Breast epithelium (tissue), 4 donors: ENCODE measurements around the gene ADAMTSL3. TPM values are rescaled to one million over a fixed set of nuclear protein-coding genes. Genes with fewer than 3 reads are reported as not detected.

Source experiments
- DNase-seq, 2 donors: peaks; one replicate each; pipeline ENCODE4 v3.0.0-alpha.2; 2019; ENCODE audit warnings: low spot score in 2 of 2
- H3K27ac ChIP-seq, 2 donors: fragments of 200-600 bp; sonication (generic) in 1 of 2; one replicate each; pipeline ENCODE4 v1.5.1; 2016 to 2019; ENCODE audit warnings: mild to moderate bottlenecking in 1 of 2
- H3K27me3 ChIP-seq, 2 donors: fragments of 200-600 bp; sonication (generic) in 1 of 2; one replicate each; pipeline versions ENCODE4 v1.5.1 to v1.6.0; 2017 to 2019; ENCODE audit warnings: control low read depth in 1 of 2, mild to moderate bottlenecking in 1 of 2
- H3K36me3 ChIP-seq: fragments of 200-600 bp; one replicate; pipeline ENCODE4 v1.5.1; 2019
- H3K4me1 ChIP-seq, 2 donors: fragments of 200-600 bp; sonication (generic); one replicate each; pipeline ENCODE4 v1.5.1; 2016 to 2019; ENCODE audit warnings: control low read depth in 1 of 2
- H3K4me3 ChIP-seq, 3 donors: fragments of 200-600 bp; sonication (generic); 1 replicate in 2 of 3; 2 replicates in 1 of 3; pipeline ENCODE4 v1.5.1; 2016 to 2019; ENCODE audit warnings: mild to moderate bottlenecking in 3 of 3, moderate library complexity in 2 of 3
- H3K9me3 ChIP-seq, 2 donors: fragments of 200-600 bp; sonication (generic) in 1 of 2; one replicate each; pipeline ENCODE4 v1.5.1; 2016 to 2019; ENCODE audit warnings: control low read depth in 1 of 2
- CTCF ChIP-seq, 3 donors: fragments of 450-650 bp; IDR thresholded peaks; one replicate each; pipeline ENCODE4 v1.5.1; 2016 to 2017; ENCODE audit warnings: antibody characterized with exemption in 3 of 3, mild to moderate bottlenecking in 3 of 3, moderate library complexity in 3 of 3
- POLR2A ChIP-seq: fragments of 450-650 bp; IDR thresholded peaks from one replicate; pipeline ENCODE4 v1.6.1; 2016; ENCODE audit warnings: antibody characterized with exemption, mild to moderate bottlenecking, moderate library complexity
- POLR2AphosphoS5 ChIP-seq, 3 donors: sonication (generic); formaldehyde crosslinking; IDR thresholded peaks; one replicate each; pipeline ENCODE4 v1.6.1; 2017; ENCODE audit warnings: antibody characterized with exemption in 3 of 3
- intact Hi-C: fragments of 100-400 bp; cut with DNase I; formaldehyde crosslinking; loops from one replicate; pipeline ENCODE4 v1.15.1; 2023; ENCODE audit warnings: low total_unique reads
- total RNA-seq, 3 donors: library from RNA; depleted of rRNA; stranded (reverse); fragments of >200 nt; gene quantifications; one replicate each; pipeline ENCODE4 v1.1.0, GENCODE V29; 2016

The ADAMTSL3 gene
- total RNA-seq, 3 donors from 2014 or later, result 1.8 to 3.9 (median 2.7) TPM

GRCh38 chr15:83853232-83853631, 199.3 kb downstream of the ADAMTSL3 start:
- H3K4me1 ChIP-seq, result no peaks in the 10 kb centered on the region
- H3K27ac ChIP-seq, result no peak overlapping the region
- no peaks in the 10 kb centered on the region for H3K27me3 ChIP-seq
- DNase-seq, result no peak
- H3K4me3 ChIP-seq, result no peak overlapping the region
- TF ChIP-seq POLR2A (no peak), POLR2AphosphoS5 (IDR thresholded peaks at IDR 0.05) (no peak), CTCF (IDR thresholded peaks at IDR 0.05) (no peak)
- no peaks in the 10 kb centered on the region for H3K36me3 ChIP-seq
- no peaks in the 10 kb centered on the region for H3K9me3 ChIP-seq
- intact Hi-C loops, result no loop called here

- Histone ChIP-seq H3K36me3 (no peaks in the 10 kb centered on the region), H3K4me1 (no peaks in the 10 kb centered on the region), H3K4me3 (no peak overlapping the region), H3K9me3 (no peaks in the 10 kb centered on the region), H3K27ac (no peak overlapping the region), H3K27me3 (no peaks in the 10 kb centered on the region)
- DNase-seq, result no peak
- intact Hi-C loops, result no loop called here
- TF ChIP-seq CTCF (IDR thresholded peaks at IDR 0.05) (no peak), POLR2A (no peak), POLR2AphosphoS5 (IDR thresholded peaks at IDR 0.05) (no peak)
These were observed 200.4 kb downstream of the ADAMTSL3 start for GRCh38 chr15:83854321-83854720.

GRCh38 chr15:83854950-83855707, 201.2 kb downstream of the ADAMTSL3 start:
- H3K36me3 ChIP-seq, result no peaks in the 10 kb centered on the region
- intact Hi-C loops, result no loop called here
- no peak for DNase-seq
- no peaks in the 10 kb centered on the region for H3K4me1 ChIP-seq
- no peaks in the 10 kb centered on the region for H3K27me3 ChIP-seq
- TF ChIP-seq POLR2A (no peak), CTCF (IDR thresholded peaks at IDR 0.05) (no peak), POLR2AphosphoS5 (IDR thresholded peaks at IDR 0.05) (no peak)
- no peaks in the 10 kb centered on the region for H3K9me3 ChIP-seq
- no peak overlapping the region for H3K4me3 ChIP-seq
- H3K27ac ChIP-seq, result no peak overlapping the region

GRCh38 chr15:83855956-83856355, 202.0 kb downstream of the ADAMTSL3 start:
- Histone ChIP-seq H3K4me1 (no peaks in the 10 kb centered on the region), H3K27ac (no peak overlapping the region), H3K36me3 (no peaks in the 10 kb centered on the region), H3K4me3 (no peak overlapping the region), H3K9me3 (no peaks in the 10 kb centered on the region), H3K27me3 (no peaks in the 10 kb centered on the region)
- no peak for DNase-seq
- intact Hi-C loops, result no loop called here
- TF ChIP-seq POLR2AphosphoS5 (IDR thresholded peaks at IDR 0.05) (no peak), CTCF (IDR thresholded peaks at IDR 0.05) (no peak), POLR2A (no peak)

- H3K4me1 ChIP-seq, result no peaks in the 10 kb centered on the region
- no peaks in the 10 kb centered on the region for H3K27me3 ChIP-seq
- no peak for DNase-seq
- H3K27ac ChIP-seq, result no peak overlapping the region
- TF ChIP-seq CTCF (IDR thresholded peaks at IDR 0.05) (no peak), POLR2A (no peak), POLR2AphosphoS5 (IDR thresholded peaks at IDR 0.05) (no peak)
- H3K36me3 ChIP-seq, result no peaks in the 10 kb centered on the region
- H3K4me3 ChIP-seq, result no peak overlapping the region
- H3K9me3 ChIP-seq, result no peaks in the 10 kb centered on the region
- intact Hi-C loops, result no loop called here
These were observed 205.0 kb downstream of the ADAMTSL3 start for GRCh38 chr15:83858820-83859505.
